Fibroblast of mammary gland (primary cell): ENCODE data around the gene KMT2B.

Source experiments
- DNase-seq: peaks from one replicate; pipeline ENCODE4 v3.0.0-alpha.2; 2010; ENCODE audit warnings: low read depth
- H3K4me3 ChIP-seq: 2 replicates; pipeline ENCODE4 v1.5.1; 2011; ENCODE audit warnings: low read depth, mild to moderate bottlenecking, low read length, moderate library complexity; ENCODE audit not compliant: control insufficient read depth
- CTCF ChIP-seq: conservative IDR thresholded peaks from 2 replicates; pipeline ENCODE4 v1.5.1; 2011; ENCODE audit warnings: low read depth, low read length, inconsistent platforms; ENCODE audit not compliant: control insufficient read depth, insufficient read depth

The KMT2B gene

GRCh38 chr19:35777961-35778360 lies 60.2 kb downstream of the KMT2B start:
- no peak for TF ChIP-seq CTCF
- H3K4me3 ChIP-seq: no peak overlapping the region

GRCh38 chr19:35779033-35779432 lies 61.2 kb downstream of the KMT2B start:
- no peak for TF ChIP-seq CTCF
- no peak for DNase-seq
- H3K4me3 ChIP-seq: no peak overlapping the region

More at GRCh38 chr19:35777961-35778360, 60.2 kb downstream of the KMT2B start:
- DNase-seq: no peak

- no peak for DNase-seq
- H3K4me3 ChIP-seq: no peak overlapping the region
- no peak for TF ChIP-seq CTCF
These were observed 62.3 kb downstream of the KMT2B start for GRCh38 chr19:35780058-35780457.

GRCh38 chr19:35780717-35781116 lies 62.9 kb downstream of the KMT2B start:
- DNase-seq: no peak
- H3K4me3 ChIP-seq: no peak overlapping the region
- no peak for TF ChIP-seq CTCF

GRCh38 chr19:35781650-35782049 lies 63.8 kb downstream of the KMT2B start:
- TF ChIP-seq CTCF: no peak
- H3K4me3 ChIP-seq: no peak overlapping the region
- DNase-seq: no peak

DNA sequence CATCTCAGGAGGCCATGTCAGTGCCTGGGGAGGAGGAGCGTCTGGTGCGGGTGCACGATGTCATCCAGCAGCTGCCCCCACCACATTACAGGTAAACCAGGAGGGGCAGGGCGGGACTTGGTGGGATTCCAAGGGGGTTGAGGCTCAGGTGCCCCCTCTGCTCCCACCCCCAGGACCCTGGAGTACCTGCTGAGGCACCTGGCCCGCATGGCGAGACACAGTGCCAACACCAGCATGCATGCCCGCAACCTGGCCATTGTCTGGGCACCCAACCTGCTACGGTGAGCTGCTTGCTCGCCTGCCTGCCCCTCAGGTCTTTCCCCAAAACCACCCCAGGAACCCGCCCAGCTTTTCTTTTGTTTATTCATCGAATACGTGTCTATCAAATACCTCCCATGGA lies 64.8 kb downstream of the KMT2B start:
- DNase-seq: no peak
- no peak overlapping the region for H3K4me3 ChIP-seq
- TF ChIP-seq CTCF: no peak

GRCh38 chr19:35783469-35784434 lies 65.9 kb downstream of the KMT2B start:
- no peak for TF ChIP-seq CTCF
- no peak overlapping the region for H3K4me3 ChIP-seq
- no peak for DNase-seq
